ENCODE data around the gene BMP10. TPM values are rescaled to one million over a fixed set of nuclear protein-coding genes. Genes with fewer than 3 reads are reported as not detected.

BMP10 gene
- total and polyA plus RNA-seq, 2 of the 8 experiments (the other 6 are each of a cell fraction or from before 2014, with no cell fraction given): not detected

DNA sequence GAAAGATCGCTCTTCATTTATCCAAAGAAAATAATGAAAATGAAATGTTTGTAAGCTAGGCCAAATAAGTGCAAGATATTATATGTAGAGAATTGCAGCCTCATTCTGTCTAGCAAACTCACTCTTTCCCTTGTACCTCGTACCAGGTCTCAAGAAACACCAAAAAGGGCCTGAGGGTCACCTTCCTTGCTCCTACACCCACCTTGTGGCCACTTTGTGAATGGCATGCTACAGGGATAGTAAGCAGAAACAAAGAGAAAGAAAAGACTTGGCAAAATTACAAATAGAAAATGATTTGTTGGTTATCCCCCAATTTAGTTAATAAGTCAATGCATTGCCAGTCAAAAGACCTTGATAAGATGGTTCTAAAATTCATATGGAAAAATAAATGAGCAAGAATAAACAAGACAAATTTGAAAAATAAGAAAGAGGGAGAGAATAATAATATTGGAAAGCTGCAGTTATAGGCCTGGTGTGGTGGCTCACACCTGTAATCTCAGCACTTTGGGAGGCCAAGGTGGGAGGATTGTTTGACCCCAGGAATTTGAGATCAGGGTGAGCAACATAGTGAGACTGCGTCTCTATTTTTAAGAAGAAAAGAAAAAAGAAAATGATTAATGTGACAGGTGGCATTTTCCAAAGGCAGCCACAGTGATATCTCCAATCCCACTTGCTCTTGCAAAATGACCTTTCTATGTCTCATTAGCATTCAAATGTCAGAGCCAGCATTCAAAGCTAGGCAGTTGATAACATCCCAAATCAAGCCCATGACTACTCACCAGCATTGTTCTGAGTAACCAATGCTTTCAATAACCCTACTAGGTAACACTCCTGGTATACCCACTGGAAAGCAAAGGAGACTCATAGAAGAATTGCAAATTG is 38.8 kb upstream of the BMP10 start:
- Histone ChIP-seq H3K4ac (replicated peaks; ENCODE audit: insufficient read length, low read depth, low read length) (no peak overlapping the region), H3K9me3 (ENCODE audit: insufficient read depth in 2 of 2, low read depth in 1 of 2, low read length in 1 of 2) (no peaks in the 10 kb centered on the region), H3K4me3 (ENCODE audit: extremely low read depth in 1 of 4, insufficient read depth in 2 of 4, low read depth in 3 of 4, low read length in 4 of 4) (no peak overlapping the region), H3K4me1 (replicated peaks in 1 of 4; ENCODE audit: control insufficient read depth in 3 of 4, insufficient read depth in 4 of 4, low read length in 3 of 4) (peaks cover 0 to 7% (median 4%) of the 10 kb centered on the region in 4 experiments; a peak in 4 of 7 replicates), H2BK15ac (ENCODE audit: low read length) (no peak overlapping the region), H3K9ac (replicated peaks in 1 of 4; ENCODE audit: extremely low read depth in 1 of 4, low read depth in 3 of 4, low read length in 3 of 4) (no peak overlapping the region), H3K79me1 (ENCODE audit: low read depth, low read length) (no peaks in the 10 kb centered on the region), H4K91ac (replicated peaks; ENCODE audit: insufficient read length, low read length) (no peak overlapping the region), H4K8ac (ENCODE audit: extremely low read depth, insufficient read depth, low read length) (no peak overlapping the region), H2BK120ac (replicated peaks; ENCODE audit: low read depth, low read length) (no peak overlapping the region), H3K4me2 (ENCODE audit: insufficient read depth in 1 of 2, low read depth in 2 of 2, low read length in 2 of 2) (no peak overlapping the region), H3K23ac (ENCODE audit: insufficient read length) (no peak overlapping the region), H3K56ac (replicated peaks; ENCODE audit: insufficient read length, low read depth, low read length) (no peak overlapping the region), H2BK20ac (ENCODE audit: low read length) (no peak overlapping the region), H2AFZ (ENCODE audit: low read length) (no peak overlapping the region), H4K5ac (ENCODE audit: insufficient read length, low read depth, low read length) (no peak overlapping the region), H3K27me3 (replicated peaks in 1 of 4; ENCODE audit: control insufficient read depth in 3 of 4, extremely low read depth in 1 of 4, insufficient read depth in 3 of 4, low read length in 3 of 4) (no peaks in the 10 kb centered on the region), H3K27ac (ENCODE audit: low read depth, low read length) (no peak overlapping the region), H4K20me1 (replicated peaks in 1 of 2; ENCODE audit: control insufficient read depth in 1 of 2, insufficient read depth in 2 of 2, low read length in 2 of 2) (no peaks in the 10 kb centered on the region), H3K23me2 (ENCODE audit: low read depth, low read length) (no peaks in the 10 kb centered on the region), H2BK5ac (ENCODE audit: low read depth, low read length) (no peak overlapping the region; the same call in 1 of the 2 replicates), H3K36me3 (ENCODE audit: control insufficient read depth in 2 of 4, insufficient read depth in 4 of 4, low read length in 3 of 4) (no peaks in the 10 kb centered on the region), H3K18ac (ENCODE audit: extremely low read depth, low read length) (no peak overlapping the region), H2AK5ac (ENCODE audit: low read depth, low read length) (no peak overlapping the region), H3K79me2 (ENCODE audit: control insufficient read depth in 1 of 2, insufficient read depth in 2 of 2, low read length in 2 of 2) (no peaks in the 10 kb centered on the region), H2BK12ac (ENCODE audit: low read depth, low read length) (no peak overlapping the region), H3K14ac (ENCODE audit: insufficient read length) (no peak overlapping the region)
- DNase-seq (ENCODE audit: low read depth in 1 of 2, low spot score in 2 of 2): peak in 1 of 2 experiments; percentile 80
- 85% methylated on average over 3 of the region's 3 CpGs; no CpG with 5 or more reads in 1 of the 2 experiments for WGBS, 2 experiments (ENCODE audit: extremely low coverage in 1 of 2, insufficient coverage in 1 of 2, insufficient read length in 1 of 2, insufficient replicate concordance in 2 of 2, low coverage in 1 of 2, low lambda C conversion rate in 2 of 2, missing lambda C conversion rate in 1 of 2)
- POLR2A ChIA-PET (ENCODE audit: partially characterized antibody): no interaction called here
- CTCF ChIA-PET (ENCODE audit: partially characterized antibody): interaction anchor here (0.6 to 4.4 kb wide), 20 partner anchors 9 to 444 kb away, joined by 3 to 18 read pairs (median 4); no protein-coding TSS in a partner anchor
- FAIRE-seq: peak; percentile 89
- TF ChIP-seq BRCA1 (IDR thresholded peaks at IDR 0.05; ENCODE audit: low read depth, low read length): no peak
- TF ChIP-seq SIN3A (conservative IDR thresholded peaks at IDR 0.05 in 1 of 2, IDR thresholded peaks at IDR 0.05 in 1 of 2; ENCODE audit: low read depth in 1 of 2, low read length in 2 of 2): no peak
- TF ChIP-seq, protein P1, sequence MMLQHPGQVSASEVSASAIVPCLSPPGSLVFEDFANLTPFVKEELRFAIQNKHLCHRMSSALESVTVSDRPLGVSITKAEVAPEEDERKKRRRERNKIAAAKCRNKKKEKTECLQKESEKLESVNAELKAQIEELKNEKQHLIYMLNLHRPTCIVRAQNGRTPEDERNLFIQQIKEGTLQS (IDR thresholded peaks at IDR 0.05; ENCODE audit: insufficient read depth, low read depth, low read length): no peak
- peak; percentile 44; the same call in 1 of the 2 replicates for TF ChIP-seq BACH1 (IDR thresholded peaks at IDR 0.05; ENCODE audit: low read length)
- no peak for TF ChIP-seq KDM4A (IDR thresholded peaks at IDR 0.05; ENCODE audit: low read depth, low read length, severe bottlenecking)
- TF ChIP-seq CEBPB (IDR thresholded peaks at IDR 0.05; ENCODE audit: low read depth, low read length): no peak
- TF ChIP-seq, protein P2, sequence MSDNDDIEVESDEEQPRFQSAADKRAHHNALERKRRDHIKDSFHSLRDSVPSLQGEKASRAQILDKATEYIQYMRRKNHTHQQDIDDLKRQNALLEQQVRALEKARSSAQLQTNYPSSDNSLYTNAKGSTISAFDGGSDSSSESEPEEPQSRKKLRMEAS (IDR thresholded peaks at IDR 0.05): no peak
- TF ChIP-seq, protein P3, sequence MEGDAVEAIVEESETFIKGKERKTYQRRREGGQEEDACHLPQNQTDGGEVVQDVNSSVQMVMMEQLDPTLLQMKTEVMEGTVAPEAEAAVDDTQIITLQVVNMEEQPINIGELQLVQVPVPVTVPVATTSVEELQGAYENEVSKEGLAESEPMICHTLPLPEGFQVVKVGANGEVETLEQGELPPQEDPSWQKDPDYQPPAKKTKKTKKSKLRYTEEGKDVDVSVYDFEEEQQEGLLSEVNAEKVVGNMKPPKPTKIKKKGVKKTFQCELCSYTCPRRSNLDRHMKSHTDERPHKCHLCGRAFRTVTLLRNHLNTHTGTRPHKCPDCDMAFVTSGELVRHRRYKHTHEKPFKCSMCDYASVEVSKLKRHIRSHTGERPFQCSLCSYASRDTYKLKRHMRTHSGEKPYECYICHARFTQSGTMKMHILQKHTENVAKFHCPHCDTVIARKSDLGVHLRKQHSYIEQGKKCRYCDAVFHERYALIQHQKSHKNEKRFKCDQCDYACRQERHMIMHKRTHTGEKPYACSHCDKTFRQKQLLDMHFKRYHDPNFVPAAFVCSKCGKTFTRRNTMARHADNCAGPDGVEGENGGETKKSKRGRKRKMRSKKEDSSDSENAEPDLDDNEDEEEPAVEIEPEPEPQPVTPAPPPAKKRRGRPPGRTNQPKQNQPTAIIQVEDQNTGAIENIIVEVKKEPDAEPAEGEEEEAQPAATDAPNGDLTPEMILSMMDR (IDR thresholded peaks at IDR 0.05; ENCODE audit: control extremely low read depth in 1 of 3, insufficient read depth in 1 of 3, low read depth in 1 of 3, low read length in 3 of 3): peak; percentile 54 to 77 (median 62)
